Liver (tissue), 3 donors: ENCODE measurements around the gene CACNA2D1.

Experiments
- ATF3 ChIP-seq: IDR thresholded peaks from 2 replicates; pipeline ENCODE4 v1.6.1; 2016; ENCODE audit warnings: antibody characterized with exemption
- CTCF ChIP-seq: fragments of 150-350 bp; IDR thresholded peaks from 2 replicates; pipeline ENCODE4 v1.5.1; 2017; ENCODE audit warnings: improper control_type of control experiment, low read depth, low read length; ENCODE audit not compliant: missing input control
- GABPA ChIP-seq, 2 donors: IDR thresholded peaks in 1 of 2; conservative IDR thresholded peaks in 1 of 2; 2 replicates each; pipeline ENCODE4 v1.6.1; 2016; ENCODE audit warnings: antibody characterized with exemption in 2 of 2, mild to moderate bottlenecking in 1 of 2, moderate library complexity in 1 of 2
- HNF4A ChIP-seq, 2 donors: conservative IDR thresholded peaks; 2 replicates each; pipeline ENCODE4 v1.6.1; 2016; ENCODE audit warnings: antibody characterized with exemption in 2 of 2, mild to moderate bottlenecking in 2 of 2
- JUND ChIP-seq, 2 donors: IDR thresholded peaks; 2 replicates each; pipeline ENCODE4 v1.6.1; 2016; ENCODE audit warnings: antibody characterized with exemption in 2 of 2
- MAX ChIP-seq: IDR thresholded peaks from 2 replicates; pipeline ENCODE4 v1.6.1; 2016; ENCODE audit warnings: antibody characterized with exemption
- NR2F2 ChIP-seq: IDR thresholded peaks from 2 replicates; pipeline ENCODE4 v1.6.1; 2016; ENCODE audit warnings: antibody characterized with exemption
- RAD21 ChIP-seq, 2 donors: IDR thresholded peaks; 2 replicates each; pipeline ENCODE4 v1.6.1; 2016; ENCODE audit warnings: antibody characterized with exemption in 2 of 2, mild to moderate bottlenecking in 2 of 2
- REST ChIP-seq: IDR thresholded peaks from 2 replicates; pipeline ENCODE4 v1.6.1; 2016; ENCODE audit warnings: antibody characterized with exemption, mild to moderate bottlenecking
- RXRA ChIP-seq, 2 donors: IDR thresholded peaks; 2 replicates each; pipeline ENCODE4 v1.6.1; 2017 to 2018; ENCODE audit warnings: antibody characterized with exemption in 2 of 2, mild to moderate bottlenecking in 1 of 2
- SP1 ChIP-seq: IDR thresholded peaks from 2 replicates; pipeline ENCODE4 v1.6.1; 2018; ENCODE audit warnings: antibody characterized with exemption, mild to moderate bottlenecking
- YY1 ChIP-seq: IDR thresholded peaks from 2 replicates; pipeline ENCODE4 v1.6.1; 2016; ENCODE audit warnings: antibody characterized with exemption, mild to moderate bottlenecking
- donor health status: healthy.
- donor health status: healthy.

- TF ChIP-seq CTCF (peak; percentile 39), JUND (IDR thresholded peaks at IDR 0.05) (no peak), YY1 (no peak), SP1 (no peak), ATF3 (no peak), HNF4A (conservative IDR thresholded peaks at IDR 0.05) (no peak), RAD21 (IDR thresholded peaks at IDR 0.05) (peak; percentile 75 to 82), MAX (no peak), REST (no peak), RXRA (IDR thresholded peaks at IDR 0.05) (no peak), GABPA (IDR thresholded peaks at IDR 0.05 in 1 of 2, conservative IDR thresholded peaks at IDR 0.05 in 1 of 2) (no peak), NR2F2 (no peak)
Measured at GRCh38 chr7:81956520-81956919, 487.1 kb downstream of the CACNA2D1 start.
